Left cardiac atrium (tissue), 4 donors: ENCODE data around the gene TSR3. TPM values are rescaled to one million over a fixed set of nuclear protein-coding genes. Genes with fewer than 3 reads are reported as not detected.

ENCODE experiments used
- ATAC-seq, 2 donors: fragments of 200-7000 bp; cut with Tn5 transposase; one replicate each; pipeline ENCODE4 v1.9.1; 2020; ENCODE audit warnings: mild to moderate bottlenecking in 2 of 2, moderate library complexity in 2 of 2
- DNase-seq: peaks from one replicate; pipeline ENCODE4 v3.0.0-alpha.2; 2020
- intact Hi-C, 2 donors: fragments of 100-400 bp; cut with DNase I; formaldehyde crosslinking; loops; one replicate each; pipeline versions ENCODE4 v1.14.1 to v1.15.1; 2022 to 2023
- long read RNA-seq: library from polyadenylated mRNA; unstranded; transcript quantifications from one replicate; pipeline ENCODE4 v2.0.0, GENCODE V29; 2021
- total RNA-seq, 2 donors: library from RNA; stranded (reverse); fragmentation: NEBNext Ultra II Directional; extraction: Animal tissue kit (Norgen Biotek cat#: 25700); gene quantifications; one replicate each; pipeline ENCODE4 v1.2.1, GENCODE V29; 2021
- donor health status: DM: no; HTN: yes; CAD: no.
- donor health status: DM: no; HTN: yes; CAD: no; lungs with severe emphysema.
- donor health status: DM: yes; HTN: yes; CAD: no.
- donor health status: Dilated cardiomyopathy.

TSR3 gene
- 10 to 100 TPM; 44.5 to 59.1 TPM for total RNA-seq
- long read RNA-seq, partial matches to known transcripts = 1 of 2 reads
- long read RNA-seq, other reads (novel, unspliced or antisense) = 1 of 2 reads

- intact Hi-C loops = no loop called here
- peak; percentile 90 for DNase-seq
- ATAC-seq = peak; percentile 86 to 93
Observed at GRCh38 chr16:1351582-1352362, at the start of gene TSR3, which contains the start of gene GNPTG. Gene TSR3 (minus strand): TSS chr16:1351878. CDS start chr16:1351804, 74 bp downstream. Gene GNPTG (plus strand): TSS chr16:1351931. CDS start chr16:1351966, 35 bp downstream.

GRCh38 chr16:1401061-1401757, 49.5 kb upstream of the TSR3 start:
- no peak for DNase-seq
- intact Hi-C loops = no loop called here
- no peak for ATAC-seq

- intact Hi-C loops = no loop called here
- DNase-seq (no peak), ATAC-seq (no peak)
Observed at GRCh38 chr16:1398826-1399581, 47.3 kb upstream of the TSR3 start.

GRCh38 chr16:1398351-1398750, 46.7 kb upstream of the TSR3 start:
- intact Hi-C loops = no loop called here
- ATAC-seq (no peak), DNase-seq (no peak)

- ATAC-seq = no peak
- intact Hi-C loops = no loop called here
Observed at GRCh38 chr16:1397779-1398178, 46.1 kb upstream of the TSR3 start.

GRCh38 chr16:1395444-1396031, 43.9 kb upstream of the TSR3 start:
- intact Hi-C loops = no loop called here
- DNase-seq = no peak
- ATAC-seq = no peak

More at GRCh38 chr16:1397779-1398178, 46.1 kb upstream of the TSR3 start:
- DNase-seq = no peak

- no peak for DNase-seq
- ATAC-seq = no peak
- intact Hi-C loops = no loop called here
Observed at GRCh38 chr16:1394367-1394951, 42.8 kb upstream of the TSR3 start.

- no peak for DNase-seq
- no peak for ATAC-seq
- intact Hi-C loops = no loop called here
Observed at GRCh38 chr16:1393613-1394176, 42.0 kb upstream of the TSR3 start.

GRCh38 chr16:1392826-1393225, 41.1 kb upstream of the TSR3 start:
- no peak for DNase-seq
- intact Hi-C loops = no loop called here
- no peak for ATAC-seq

GRCh38 chr16:1390239-1390779, 38.6 kb upstream of the TSR3 start:
- intact Hi-C loops = no loop called here
- DNase-seq (no peak), ATAC-seq (no peak)

- ATAC-seq = no peak
- no peak for DNase-seq
- intact Hi-C loops = no loop called here
Observed at GRCh38 chr16:1389762-1390161, 38.1 kb upstream of the TSR3 start.

- ATAC-seq (no peak), DNase-seq (no peak)
Observed at GRCh38 chr16:1387331-1387730, 35.7 kb upstream of the TSR3 start.

GRCh38 chr16:1385232-1385631, 33.6 kb upstream of the TSR3 start:
- ATAC-seq = no peak
- no peak for DNase-seq
- intact Hi-C loops = no loop called here

More at GRCh38 chr16:1387331-1387730, 35.7 kb upstream of the TSR3 start:
- intact Hi-C loops = no loop called here

GRCh38 chr16:1383556-1383955, 31.9 kb upstream of the TSR3 start:
- no peak for ATAC-seq
- intact Hi-C loops = no loop called here
- no peak for DNase-seq

GRCh38 chr16:1381612-1382406, 30.1 kb upstream of the TSR3 start:
- intact Hi-C loops = no loop called here
- no peak for DNase-seq
- ATAC-seq = no peak

GRCh38 chr16:1380195-1380594, 28.5 kb upstream of the TSR3 start:
- intact Hi-C loops = no loop called here
- DNase-seq (no peak), ATAC-seq (no peak)

- ATAC-seq (peak; percentile 71 to 89), DNase-seq (peak; percentile 65)
- intact Hi-C loops = no loop called here
Observed at GRCh38 chr16:1379304-1380076, 27.8 kb upstream of the TSR3 start.
